HG02981 (cell line): Measurements from ENCODE around the gene TRMT44.
"Not testable (repeated sequence)": the region's sequence is repeated elsewhere in the genome, so short reads cannot be mapped to it uniquely, and the experiment has no call there.

Source experiments
- ATAC-seq: cut with Tn5 transposase; IDR thresholded peaks from one replicate; pipeline ENCODE4 v1.9.1; 2021; ENCODE audit warnings: mild to moderate bottlenecking, moderate library complexity; ENCODE audit not compliant: unreplicated experiment

Gene TRMT44

DNA sequence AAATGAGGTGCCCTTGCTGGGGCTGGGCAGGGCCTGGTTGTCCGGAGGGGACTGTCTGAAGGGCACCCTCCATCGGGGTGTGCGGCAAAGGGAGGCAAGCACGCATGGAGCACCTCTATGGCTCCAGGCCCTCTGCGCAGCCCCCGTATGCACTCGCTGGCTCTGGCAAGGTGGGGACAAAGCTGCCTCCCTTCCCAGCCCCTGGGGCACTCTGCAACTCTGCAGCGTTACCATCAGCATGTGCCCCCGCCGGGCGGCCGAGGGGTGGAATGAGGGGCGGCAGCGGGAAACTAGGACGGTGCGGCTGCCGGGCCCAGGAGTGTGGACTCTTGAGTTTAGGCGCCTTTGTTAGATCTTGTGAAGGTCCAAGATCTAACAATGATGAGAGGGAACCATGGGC lies 26.4 kb downstream of the TRMT44 start:
- no peak for ATAC-seq

- ATAC-seq = peak; percentile 63
Measured at GRCh38 chr4:8468746-8469535, 28.4 kb downstream of the TRMT44 start.

- ATAC-seq = no peak
Measured at GRCh38 chr4:8469550-8469949, 29.0 kb downstream of the TRMT44 start.

DNA sequence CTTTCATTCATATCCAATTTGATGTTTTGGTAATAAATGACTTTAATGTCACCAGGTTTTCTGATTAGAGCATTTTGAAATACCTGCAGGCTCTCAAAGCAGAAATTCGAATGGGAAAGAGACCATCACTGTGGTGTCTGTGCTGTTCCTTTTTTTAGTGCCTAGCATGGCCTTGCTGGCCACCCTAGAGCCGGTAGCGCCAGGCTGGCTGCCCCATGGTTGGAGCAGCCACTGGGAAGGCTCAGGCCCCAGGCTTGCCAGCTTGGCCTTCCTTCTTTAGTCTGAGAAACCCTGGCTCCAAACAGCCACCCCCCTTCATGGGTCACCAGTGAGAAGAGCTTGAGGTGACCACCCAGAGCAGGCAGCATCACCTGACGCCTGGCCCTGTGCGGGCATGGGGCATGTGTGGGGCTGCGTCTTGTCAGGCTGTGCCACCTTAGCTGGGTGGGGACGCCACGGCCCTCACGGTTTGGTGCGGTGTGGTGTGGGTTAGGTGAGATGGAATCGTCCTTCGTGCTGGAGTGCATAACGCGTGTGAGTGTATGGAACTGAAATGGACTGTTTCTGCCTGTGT lies 30.0 kb downstream of the TRMT44 start:
- no peak for ATAC-seq

DNA sequence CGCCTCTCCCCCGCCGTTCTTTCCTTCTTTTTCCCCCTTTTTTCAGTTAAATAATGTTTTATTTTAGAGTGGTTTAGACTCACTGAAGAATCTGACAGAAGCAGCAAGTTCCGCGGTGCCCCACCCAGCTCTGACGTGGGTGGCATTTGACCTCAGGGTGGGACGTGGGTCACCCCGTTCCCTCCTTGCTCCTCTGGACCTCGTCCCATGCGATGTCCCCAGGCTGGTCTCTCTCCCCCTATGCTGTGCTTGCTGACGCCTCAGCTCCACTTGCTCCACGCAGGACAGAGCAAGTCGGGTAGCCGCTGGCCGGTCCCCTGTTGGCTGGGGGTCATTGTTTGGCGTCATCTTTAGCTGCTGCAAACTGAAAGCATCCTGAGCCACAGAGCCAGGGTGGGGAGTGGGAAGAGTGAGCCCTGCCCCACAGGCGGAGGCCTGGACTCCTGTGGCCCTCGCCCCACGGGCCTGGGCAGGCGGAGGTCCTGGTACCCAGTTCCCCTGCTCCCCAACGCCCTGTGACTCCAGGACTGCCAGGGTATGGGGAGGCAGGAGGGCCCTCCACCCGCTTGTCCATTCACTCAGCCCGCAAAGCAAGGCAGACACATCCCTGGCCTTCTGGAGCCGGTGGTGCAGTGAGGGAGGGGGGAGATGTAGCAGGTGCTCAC lies 30.8 kb downstream of the TRMT44 start:
- no peak for ATAC-seq

DNA sequence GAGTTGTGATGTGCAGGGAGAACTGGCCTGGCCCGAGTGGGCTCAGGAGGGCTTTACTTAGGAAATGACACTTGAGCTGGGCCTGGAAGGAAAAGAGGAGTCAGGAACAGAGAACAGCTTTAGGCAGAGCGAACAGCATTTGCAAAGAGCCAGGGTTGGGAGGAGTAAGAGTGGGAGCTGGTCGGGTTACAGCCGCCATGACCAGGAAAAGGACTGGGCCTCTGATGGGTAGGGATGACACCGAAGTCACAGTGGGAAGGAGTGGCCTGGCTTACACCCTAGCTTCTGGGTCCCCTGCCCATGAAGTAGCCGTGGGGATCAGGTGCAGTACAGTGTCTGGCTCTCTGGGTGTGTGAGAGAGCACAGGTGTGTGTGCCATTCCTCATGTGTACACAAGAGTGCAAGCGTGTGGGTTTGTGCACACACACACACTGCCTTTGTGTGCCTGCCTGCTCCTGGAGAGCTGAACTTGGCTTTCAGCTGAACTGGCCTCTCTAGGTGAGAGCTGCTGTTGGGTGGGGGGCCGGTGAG lies 31.6 kb downstream of the TRMT44 start:
- no peak for ATAC-seq

DNA sequence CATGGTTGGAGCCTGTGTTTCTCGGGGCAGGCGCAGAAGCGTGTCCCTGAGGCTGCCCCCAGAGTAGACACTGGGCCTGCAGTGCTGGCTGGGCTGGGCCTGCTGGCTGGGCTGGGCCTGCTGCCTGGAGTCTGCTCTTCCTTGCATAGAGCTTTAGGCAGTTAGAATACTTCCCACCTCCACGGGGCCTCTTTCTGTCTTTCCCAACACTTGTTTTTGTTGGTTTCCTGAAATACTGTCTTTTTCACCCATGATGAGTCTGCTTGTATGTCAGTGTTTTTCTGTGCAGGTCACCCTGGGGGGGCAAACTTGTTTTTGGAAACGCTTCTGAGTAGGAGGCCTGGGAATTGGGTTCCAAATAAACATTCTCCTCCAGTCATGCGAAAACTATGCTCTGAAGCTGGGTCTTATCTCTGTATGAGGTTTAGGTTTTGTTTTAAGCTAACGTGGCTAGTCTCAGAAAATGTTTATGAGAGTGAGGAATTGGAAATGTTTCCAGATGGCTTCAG lies 32.2 kb downstream of the TRMT44 start:
- ATAC-seq = no peak

GRCh38 chr4:8473198-8473919 lies 32.8 kb downstream of the TRMT44 start:
- ATAC-seq = no peak

DNA sequence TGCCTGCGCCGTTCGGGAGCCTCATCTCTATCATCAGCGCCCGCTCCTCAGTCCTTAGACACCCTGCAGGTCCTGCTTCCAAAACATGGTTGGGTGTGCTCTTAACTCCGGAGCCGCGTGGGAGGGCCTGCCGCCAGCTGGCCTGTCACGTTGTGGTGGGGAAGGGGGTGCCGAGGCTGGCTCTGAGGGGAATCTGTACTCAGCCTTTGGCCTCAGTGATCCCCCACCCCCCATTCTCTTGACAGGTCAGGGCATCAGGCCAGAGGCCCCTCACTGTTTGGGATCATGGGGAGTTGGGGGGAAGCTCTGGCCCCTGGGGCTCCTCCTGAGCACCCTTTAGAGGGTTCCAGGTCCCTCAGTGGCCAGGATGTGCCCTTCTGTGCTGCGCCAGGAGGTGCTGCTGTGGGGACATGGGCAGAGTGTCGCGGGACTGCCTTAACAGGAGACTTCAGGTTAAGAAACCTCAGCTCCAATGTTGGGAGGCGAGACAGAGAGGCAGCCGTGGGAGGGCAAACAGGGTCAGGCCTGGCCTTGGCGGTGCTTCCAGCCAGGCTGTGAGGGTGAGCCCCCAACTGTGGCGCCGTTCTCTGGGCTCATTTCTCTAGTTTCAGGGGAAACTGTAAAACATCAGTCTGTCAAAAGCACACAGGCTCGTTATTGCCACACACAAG lies 33.5 kb downstream of the TRMT44 start:
- no peak for ATAC-seq

GRCh38 chr4:8474856-8475255 lies 34.3 kb downstream of the TRMT44 start:
- ATAC-seq = no peak

- no peak for ATAC-seq
Measured at GRCh38 chr4:8475751-8476575, 35.4 kb downstream of the TRMT44 start.

DNA sequence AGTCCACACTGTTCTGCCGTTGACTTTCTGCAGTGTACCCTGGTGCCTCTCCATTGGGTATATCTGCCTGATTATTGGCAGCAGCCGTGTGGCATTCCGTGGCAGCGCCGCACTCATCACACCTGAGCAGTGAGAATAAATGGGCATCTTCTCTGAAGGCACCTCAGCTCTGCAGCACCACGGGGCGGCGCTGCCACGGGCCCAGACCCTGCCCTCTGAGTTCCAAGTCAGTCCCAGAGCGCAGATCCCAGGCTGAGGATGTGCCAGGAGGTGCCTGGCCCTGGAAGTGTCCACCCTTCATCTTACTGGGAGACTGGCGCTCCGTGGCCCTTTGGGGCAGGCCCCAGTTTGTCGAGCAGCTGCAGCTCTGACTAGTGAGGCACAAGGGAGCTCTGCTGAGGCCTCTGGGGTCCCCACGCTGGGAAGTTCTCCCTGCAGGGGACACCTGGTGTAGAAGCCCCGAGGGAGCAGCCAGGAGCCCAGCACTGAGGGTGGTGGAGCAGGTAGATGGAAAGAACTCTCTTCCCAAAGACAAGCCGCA lies 36.6 kb downstream of the TRMT44 start:
- ATAC-seq = no peak

DNA sequence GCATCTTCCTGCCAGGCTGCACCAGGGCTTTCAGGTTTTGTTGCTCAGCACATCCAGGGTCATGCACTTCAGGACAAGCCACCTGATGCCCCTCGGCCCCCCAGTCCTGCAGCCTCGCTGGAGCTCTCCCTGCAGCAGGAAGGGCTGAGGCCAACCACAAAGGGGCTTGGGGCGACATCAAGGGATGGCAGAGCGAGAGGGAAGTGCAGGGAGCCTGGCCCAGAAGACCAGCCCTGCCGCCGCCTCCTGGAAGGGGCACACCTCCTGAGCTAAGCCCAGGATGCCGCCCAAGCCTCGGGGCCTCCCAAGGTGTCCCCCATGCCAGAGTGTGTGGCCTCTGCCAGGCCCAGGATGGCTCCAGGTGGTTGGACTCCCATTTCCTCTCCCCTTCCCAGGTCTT lies 37.1 kb downstream of the TRMT44 start:
- no peak for ATAC-seq

DNA sequence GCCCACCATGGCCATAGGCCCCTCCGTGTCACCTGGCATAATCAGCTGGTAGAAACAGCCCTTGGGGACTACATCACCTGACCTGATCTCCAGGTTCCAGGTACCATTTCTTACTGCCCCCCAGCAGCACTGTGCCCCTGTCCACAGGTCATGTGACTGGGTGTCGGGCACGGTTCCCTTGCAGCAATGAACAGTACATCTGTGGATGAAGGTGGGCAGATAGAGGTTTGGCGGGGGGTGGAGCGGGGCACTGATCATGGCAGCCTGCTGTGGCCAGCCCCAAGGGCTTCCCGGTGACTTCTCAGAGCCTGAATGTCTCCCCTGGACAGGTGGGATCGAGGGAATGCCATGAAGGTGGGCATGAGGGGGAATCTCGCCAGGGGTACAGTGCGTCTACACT lies 37.8 kb downstream of the TRMT44 start:
- no peak for ATAC-seq

DNA sequence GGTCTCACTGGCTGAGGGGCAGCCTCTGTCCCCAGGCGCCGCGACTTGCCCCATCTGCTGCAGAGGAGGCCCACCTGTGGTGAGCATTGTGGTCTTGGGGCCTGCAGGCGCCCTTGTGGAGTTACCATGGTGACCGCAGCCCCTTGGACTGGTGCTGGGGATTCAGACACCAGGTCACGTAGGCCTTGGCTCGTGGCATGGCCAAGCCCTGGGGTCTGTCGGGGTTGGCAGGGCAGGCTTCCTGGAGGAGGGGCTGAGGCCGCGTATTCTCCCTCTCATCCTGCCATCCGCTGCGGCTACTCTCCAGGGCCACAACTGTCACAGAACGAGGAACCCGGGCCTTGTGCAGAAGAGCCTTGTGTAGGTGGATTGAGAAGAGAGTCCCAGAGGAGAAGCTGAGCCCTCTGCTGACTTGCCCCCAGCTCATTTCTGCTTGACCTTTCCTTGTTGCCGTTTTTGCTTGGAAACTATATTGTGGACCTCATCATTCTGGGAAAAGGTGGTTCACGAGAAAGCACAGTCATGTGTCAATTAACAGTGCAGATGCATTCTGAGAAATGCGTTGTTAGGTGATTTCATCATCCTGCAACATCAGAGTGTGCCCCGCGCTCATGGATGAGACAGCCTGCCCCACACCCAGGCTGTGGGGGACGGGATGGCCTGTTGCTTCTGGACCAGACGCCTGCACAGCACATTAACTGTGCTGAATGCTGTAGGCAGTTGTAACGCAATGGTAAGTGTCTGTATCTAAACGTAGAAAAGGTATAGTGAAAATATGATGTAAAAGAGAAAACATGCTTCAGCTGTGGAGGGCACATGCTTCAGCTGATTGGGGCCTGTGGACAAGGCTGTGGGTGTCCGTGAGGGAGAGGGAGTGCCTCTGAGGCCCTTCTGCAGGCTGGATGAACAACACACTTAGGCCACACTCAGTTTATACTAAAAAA lies 38.5 kb downstream of the TRMT44 start:
- no peak for ATAC-seq

DNA sequence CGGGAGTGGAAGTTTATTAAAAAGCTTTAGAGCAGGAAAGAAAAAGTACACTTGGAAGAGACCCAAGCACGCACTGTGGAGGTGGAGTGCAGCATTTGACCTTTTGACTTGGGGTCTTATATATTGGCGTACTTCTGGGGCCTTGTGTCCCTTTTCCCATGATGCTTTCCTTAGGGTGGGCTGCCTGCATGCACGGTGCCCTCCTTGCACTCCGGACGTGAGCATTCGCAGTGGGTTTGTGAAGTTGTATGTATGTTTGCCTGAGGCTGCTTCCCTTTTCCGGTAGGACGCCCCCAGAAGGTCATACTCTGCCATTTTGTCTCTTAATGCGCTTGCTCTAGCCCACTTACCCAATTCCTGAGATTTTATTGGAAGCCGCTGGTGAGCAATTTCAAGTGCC lies 39.6 kb downstream of the TRMT44 start:
- no peak for ATAC-seq

DNA sequence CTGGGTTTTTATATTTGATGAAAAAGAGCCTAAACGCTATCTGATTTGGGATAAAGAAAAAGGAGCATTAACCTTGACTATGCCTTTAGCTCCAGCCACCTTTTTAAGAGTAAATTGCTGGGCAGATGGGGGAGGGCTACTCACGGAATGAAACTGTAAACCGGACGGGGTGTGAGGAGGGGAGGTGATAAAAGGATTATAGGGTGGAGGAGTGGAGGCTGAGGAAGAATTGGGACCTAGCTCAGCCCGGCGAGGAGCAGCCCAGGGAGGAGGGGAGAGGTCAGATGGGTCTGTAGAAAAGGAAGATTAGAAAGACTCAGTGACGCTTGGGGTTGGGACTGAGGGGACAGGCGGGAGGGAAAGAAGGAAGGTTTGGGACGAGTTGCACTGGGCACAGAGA lies 46.1 kb downstream of the TRMT44 start:
- ATAC-seq = not testable (repeated sequence)

GRCh38 chr4:8488791-8489369 lies 48.3 kb downstream of the TRMT44 start:
- ATAC-seq = no peak
